GM18858 (cell line): ENCODE data around the gene ELFN1.

Experiments
- ATAC-seq: cut with Tn5 transposase; IDR thresholded peaks from one replicate; pipeline ENCODE4 v1.9.1; 2021; ENCODE audit not compliant: unreplicated experiment

The ELFN1 gene

DNA sequence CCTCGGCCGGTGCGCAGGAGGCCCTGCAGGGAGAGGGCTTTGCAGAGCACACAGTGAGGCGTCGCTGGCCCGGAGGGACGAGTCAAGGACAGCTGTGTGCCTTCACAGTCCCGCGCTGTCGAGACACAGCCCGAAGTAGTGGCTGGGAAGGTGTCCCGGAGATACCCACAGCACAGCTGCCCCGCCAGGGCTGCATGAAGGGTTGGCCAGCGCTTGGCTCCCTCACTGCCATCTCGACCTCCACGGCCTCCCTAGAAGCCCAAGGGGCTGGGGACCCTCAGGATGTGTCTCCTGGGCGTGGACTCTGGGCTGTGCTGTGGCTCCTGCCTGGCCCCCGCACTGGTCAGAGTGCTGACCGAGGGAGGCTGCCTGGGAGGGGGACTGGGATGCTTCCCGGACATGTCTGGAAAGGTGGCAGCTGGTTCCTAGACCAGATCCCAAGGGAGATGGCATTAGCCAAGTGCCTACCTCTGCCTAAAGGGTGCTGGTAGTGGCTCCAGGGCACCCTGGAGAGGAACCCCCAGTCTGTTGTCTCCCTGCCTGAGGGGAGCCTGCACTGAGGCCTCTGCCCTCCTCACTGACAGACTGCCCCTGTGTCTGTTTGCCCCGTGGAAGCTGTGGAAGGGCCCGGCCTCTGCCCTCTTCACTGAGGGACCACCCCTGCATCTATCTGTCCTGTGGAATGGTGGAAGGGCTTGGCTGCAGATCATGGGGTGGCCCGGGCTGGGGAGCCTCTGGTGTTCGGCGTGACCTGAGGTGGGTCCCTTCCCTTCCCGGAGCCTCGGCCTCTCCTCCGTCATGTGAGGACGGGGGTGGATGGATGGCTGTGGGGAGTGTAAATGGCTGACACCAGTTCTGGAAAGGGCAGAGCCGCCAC lies 5.8 kb downstream of the ELFN1 start:
- ATAC-seq: no peak

DNA sequence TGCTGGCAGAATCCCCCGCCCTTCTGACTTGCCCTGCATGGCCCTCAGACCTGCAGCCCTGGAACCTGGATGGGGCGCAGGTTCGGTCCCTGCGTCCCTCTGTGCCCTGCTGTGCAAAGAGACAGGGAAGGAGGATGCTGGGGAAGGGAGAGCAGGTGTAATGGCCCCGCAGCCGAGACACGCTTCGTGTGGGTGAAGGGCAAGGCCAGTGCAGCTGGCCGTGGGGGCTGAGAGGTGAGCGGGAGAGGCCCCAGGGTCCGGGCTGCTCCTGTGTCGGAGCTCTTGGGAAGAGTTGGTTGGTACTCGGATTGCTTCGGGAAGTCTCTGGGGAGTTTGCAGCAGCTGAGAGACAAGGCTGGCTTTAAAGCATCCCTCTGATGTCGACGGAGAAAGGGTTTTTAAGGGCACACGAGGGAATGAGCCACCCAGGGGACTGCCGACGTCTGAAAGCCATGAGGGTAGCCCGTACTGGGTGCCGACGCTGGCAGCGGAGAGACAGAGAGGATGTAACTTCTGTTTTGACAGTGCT lies 6.5 kb downstream of the ELFN1 start:
- no peak for ATAC-seq

DNA sequence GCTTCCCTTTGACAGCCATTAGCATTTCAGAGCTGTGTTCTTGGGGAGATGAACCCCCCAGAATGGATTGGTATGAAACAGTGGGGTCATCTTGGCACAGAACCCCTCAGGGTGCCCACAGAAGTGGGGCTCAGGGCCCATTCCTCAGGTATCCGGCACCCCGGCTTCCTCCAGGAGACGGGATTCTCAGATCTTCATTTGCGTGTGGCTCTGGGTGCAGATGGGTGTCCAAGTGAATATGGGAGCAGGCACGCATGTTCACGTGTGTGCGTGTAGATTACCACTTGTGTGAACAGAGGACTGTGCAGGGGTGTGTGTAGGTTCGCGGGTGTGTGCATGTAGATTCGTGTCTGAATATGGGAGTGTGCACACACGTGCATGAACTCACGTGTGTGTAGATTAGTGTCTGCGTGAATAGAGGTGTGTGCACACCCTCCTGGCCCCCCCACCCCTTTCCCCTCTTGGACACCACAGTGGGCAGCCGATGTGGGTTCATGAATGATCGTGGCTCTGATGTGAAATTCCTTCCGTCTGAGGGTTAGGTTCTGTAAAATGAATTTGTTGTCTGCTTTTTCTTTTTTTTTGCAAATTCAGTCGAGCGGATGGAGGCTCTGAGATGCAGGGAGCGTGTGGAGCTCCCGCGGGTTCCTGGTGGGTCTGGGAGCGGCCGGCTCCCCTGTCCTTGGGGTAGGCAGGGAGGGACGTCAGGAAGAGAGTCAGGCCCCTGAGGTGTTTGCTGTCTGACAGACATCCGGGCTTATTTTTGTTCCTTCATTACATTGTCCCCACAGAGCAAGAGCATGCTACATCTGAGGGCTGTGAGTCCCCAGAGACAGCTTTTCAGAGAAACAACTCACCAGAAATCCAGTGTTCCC lies 7.4 kb downstream of the ELFN1 start:
- no peak for ATAC-seq

DNA sequence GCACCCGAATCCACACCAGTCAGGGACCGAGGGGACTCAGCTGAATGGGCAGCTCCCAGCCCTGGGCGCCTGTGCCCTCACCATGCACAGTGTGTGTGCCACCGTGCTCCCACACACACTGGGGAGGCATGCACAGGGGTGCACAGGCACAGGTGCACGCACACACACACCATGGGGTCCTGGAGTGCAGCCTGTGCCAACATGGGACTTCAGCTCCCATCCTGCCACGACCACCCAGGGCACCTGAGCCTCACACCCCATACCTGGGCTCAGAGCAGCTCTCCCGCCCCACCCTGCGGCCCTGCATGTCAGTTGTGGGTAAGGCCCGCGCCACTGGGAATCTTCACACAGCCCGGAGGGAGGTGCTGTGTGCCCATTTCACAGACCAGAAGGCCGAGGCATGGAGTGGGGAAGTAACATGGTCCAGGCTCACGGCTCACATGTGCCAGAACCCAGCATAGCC lies 8.0 kb downstream of the ELFN1 start:
- ATAC-seq: no peak

DNA sequence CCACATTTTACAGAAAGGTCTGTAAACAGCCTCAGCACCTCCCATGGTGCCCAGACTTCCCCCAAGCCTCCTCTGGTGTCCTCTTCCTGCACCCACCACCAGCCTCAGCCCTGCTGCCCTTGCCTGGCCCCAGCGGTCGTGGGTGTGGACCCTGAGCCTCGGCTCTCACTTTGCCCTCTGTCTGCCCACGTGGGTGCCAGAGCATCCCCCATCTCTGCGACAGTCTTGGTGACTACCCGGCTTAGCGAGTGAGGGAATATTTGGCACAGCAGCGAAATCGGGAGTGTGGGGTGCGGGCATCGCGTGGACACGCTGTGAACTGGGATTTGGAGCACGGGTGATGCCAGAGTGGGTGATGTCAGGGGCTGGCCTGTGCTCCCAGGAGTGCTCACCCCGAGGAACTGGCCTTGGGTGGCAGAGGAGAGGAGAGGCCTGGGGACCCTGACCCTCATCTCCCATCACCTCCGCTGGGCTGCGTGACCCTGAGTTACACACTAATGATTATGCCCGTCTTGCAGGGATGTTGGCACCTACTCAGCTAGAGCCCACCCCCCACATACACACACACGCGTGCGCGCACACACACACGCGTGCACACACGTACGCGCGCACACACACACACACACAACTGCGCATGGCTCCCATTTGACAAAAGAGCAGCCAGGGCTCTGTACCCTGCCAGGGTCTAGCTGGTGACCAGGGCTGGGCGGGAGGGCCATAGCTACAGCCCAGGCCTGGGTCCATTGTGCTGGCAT lies 8.7 kb downstream of the ELFN1 start:
- no peak for ATAC-seq

DNA sequence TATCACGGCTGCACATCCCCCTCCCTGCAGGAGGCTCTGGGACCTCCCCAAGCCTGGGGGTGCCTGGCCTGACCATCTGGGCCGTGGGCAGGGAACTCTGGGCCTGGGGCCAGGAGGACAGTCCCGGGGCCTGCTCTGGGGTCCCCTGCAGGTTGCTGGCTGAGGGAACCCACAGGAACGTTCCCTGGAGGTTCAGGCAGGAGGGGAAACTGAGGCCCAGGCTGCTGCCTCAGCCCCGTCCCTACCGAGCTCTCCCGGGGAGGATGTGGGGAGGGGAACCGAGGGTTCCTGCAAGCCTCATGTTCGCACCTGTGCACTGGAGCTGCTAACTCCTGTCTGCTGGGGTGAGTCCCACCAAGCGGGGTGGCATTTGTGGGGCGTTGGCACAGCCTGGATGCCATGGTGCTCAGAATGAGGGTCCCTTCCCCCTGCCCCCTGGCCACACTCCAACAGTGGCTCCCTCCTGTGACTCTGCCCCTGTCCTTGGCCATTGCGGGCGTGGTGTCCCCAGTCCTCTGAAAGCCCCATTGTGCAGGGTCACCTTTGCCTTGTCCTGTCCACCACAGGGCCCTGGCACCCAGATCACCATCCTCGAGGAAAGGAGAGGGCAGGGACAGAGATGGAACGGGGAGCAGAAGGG lies 9.4 kb downstream of the ELFN1 start:
- ATAC-seq: no peak

DNA sequence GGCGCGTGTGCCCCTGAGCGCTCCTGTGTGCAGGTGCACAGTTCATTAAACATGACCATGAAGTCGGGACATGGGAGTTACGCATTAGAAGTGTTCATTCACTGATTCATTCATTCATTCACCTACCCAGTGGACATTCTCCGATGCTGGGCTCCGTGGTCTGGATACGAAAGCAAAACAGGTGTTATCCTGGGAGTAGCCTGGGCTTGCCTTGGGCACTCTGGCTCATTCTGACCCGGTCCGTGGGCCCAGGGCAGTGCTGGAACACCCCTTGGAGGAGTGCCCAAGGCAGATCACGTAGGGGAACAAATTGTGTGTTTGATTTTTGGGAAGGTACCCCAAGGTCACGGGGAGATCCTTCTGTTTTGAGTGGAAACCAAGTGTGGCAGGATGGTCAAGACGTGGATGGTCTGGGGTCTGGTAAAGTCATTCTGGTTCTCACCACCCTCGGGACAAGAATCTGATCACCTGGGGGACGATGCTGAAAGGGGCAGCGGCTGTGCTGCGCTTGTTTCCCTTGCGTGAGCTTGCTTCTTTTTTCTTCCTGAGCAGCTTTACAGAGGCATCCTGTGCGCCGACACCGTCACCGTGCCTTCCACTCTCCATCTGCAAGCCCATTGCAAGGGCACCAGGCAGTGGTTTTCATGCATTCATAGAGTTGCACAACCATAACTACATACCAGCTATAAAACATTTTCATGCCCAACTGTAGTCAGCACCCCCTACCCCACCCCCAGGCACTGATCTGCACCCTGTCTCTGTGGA lies 10.1 kb downstream of the ELFN1 start:
- ATAC-seq: no peak

DNA sequence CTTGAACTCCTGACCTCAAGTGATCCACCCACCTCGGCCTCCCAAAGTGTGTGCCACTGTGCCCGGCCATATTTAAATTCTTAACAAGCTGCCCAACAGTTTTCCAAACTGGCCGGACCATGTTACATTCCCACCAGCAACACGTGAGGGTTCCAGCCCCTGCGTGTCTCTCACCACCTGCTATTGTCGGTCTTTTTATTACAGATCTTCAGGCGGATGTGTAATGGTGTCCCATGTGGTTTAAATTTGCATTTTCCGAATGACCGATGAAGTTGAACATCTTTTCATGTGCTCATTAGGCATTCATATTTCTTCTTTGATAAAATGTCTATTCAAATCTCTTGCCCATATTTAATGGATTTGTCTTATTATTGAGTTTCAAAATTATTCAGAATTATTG lies 11.5 kb downstream of the ELFN1 start:
- no peak for ATAC-seq

DNA sequence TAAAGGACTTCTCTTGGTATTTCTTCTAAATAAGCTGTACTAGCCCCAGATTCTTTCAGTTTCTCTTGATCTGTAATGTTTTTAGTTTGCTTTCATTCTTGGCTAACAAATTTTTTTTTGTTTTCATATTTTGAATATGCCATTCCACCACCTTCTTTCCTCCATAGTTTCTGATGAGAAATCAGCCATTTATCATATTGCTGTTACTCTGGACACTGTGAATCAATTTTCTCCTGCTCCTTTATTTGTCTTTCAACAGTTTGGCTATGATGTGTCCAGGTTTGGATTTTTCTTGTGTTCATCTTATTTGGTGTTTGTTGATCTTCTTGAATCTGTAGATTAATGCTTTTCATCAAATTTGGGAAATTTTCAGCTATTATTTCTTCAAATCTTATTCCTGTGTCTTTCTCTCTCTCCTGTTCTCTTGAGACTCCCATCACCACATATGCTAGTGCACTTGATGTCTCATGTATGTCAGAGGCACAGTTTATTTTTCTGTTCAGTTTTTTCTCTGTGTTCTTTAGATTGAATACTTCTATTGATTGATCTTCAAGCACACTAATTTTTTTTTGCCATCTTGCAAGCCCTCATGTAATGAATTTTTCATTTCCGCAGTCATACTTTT lies 15.0 kb downstream of the ELFN1 start:
- no peak for ATAC-seq

DNA sequence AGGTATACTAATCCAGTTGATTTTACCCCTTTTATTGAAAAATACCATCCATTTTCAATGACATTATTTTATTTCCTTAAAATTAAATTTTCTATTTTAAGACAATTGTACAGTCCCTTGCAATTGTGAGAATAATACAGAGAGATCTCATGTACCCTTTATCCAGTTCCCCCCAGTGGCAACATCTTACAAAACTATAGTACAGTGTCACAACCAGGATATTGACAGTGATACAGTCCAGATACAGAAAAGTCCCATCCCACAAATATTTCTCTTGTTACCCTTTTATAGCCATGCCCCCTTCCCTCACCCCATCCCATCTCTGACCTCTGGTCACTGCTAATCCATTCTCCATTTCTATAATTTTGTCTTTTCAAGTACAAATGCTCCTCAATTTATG lies 18.5 kb downstream of the ELFN1 start:
- ATAC-seq: no peak

DNA sequence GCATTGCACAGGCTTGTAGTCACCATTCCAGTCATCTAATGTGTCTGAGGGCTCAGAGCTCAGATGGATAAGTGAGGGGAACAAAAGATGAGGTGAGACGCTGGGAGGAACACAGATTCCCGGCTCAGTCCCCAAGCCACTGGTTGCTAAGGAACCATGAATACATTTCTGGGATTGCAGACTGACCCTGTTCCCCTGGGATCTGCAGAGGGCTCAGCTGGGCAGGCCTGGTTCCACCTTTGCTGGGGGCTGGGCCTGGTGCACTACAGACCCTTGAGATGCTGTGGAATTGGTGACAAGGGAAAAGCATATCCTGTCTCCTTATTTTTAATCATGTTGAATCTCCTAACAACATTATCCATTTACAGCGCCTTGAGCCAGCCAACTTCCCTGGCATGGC lies 19.2 kb downstream of the ELFN1 start:
- ATAC-seq: no peak

DNA sequence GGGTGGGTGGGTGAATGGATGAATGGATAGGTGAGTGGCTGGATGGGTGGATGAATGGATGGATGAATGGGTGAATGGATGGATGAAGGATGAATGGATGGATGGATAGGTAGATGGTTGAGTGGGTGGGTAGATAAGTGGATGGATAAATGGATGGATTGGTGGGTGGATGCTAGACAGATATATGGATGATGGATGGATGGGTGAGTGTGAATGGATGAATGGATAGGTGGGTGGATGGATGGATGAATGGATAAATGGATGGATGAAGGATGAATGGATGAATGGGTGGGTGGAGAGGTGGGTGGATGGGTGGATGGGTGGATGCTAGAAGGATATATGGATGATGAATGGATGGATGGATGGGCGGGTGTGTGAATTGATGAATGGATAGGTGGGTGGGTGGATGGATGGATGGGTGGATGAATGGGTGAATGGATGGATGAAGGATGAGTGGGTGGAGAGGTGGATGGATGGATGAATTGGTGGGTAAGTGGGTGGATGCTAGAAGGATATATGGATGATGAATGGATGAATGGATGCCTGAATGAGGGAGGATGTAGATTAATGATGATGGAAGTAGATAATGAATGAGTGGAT lies 20.4 kb downstream of the ELFN1 start:
- ATAC-seq: no peak

DNA sequence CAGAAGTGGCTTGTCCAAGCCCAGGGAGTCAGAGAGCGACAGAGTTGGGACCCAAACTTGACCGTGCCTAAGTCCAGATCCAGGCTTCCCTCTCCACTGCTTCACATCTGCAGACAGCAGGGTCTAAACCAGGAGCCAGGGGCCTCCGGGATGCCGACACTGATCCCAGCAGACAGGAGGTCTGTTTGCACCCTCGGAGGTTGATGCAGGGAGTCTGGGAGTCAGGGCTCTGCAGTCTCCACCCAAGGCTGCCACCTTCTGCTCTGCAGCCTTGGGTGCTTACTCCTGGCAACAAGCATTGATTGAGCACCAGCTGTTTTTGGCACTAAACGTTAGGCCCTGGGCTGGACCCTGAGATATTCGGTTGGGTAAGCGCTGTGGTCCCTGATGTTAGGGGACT lies 21.0 kb downstream of the ELFN1 start:
- ATAC-seq: no peak

DNA sequence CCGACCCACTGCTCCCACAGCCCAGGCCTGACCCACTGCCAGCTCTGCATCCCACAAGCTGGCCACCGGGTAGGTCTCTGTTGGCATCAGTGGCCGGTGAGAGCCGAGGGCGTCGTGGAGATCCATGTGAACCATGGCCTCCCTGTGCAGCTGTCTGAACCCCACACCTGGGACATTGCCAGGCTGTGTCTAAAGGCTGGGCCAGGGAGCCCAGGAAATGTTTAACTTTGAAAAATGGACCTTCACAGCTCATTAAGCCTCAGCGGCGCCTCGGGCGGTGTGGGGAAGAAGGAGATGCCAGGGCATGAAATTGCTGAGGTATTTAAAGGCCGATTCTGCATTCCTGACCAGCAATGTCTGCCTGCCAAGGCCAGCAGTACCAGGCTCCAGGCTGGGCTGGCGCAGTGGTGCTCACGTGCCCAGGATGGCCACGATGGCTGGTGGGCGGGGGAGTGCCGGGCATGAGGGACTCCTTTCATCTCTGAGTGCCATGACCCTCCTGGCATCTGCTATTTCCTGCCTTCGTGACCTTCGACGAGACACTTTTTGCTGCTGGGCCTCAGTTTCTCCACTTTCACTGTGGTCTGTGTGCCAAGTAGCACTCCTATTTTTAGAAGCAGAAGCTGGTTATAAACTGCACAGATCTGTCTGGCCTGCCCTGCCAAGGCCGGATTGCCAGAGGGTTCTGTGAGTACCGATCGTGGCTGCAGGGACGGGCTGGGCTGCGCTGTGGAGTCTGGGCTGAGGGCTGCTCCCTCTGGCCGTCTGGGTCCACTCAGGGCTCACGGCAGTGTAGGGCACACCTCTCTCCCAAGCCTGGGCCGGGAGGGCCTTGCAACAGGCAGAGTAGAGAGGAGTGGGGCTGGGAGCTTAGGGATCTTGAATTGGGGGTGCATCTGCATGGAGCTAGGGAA lies 21.8 kb downstream of the ELFN1 start:
- ATAC-seq: no peak

DNA sequence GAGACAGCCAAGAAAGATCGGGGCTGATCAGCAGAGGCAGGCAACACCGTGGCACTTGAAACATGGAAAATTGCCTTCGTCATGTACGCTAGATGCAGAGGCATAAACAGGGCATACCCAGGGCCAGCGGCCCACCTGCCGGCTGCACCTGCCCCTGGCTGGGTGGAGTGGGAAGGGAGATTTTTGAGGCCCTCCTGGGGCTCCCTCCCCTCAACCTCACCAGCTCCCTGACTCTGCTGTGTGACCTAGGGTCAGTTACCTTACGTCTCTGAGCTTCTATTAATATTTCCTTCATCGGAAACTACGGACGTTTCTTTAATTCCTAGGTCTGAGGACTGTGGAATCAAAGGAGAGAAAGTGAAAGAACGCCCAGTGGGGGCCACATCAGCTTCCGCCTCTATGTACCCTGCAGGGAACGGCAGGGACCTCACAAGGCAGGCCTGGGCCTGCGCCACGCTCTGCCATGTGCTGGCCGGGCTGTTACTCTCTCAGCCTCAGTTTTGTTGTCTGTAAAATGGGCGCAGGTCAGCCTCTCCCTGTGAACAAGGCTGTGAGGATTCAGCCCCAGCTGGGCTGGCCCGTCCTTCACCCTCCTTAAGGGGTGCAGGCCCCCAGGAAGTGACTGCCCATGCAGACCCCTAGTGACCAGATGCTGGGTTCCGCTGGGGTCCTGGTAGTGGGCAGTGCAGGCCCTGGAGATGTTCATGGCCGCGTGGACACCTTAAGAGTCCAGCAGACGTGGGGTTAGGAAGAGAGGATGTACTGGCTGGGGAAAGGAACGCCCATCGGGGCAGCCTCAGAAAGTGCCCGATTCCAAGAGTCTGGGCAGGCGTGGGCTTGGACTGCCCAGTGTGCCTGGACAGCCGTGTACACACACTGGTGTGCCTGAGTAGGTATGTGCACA lies 22.7 kb downstream of the ELFN1 start:
- ATAC-seq: no peak

DNA sequence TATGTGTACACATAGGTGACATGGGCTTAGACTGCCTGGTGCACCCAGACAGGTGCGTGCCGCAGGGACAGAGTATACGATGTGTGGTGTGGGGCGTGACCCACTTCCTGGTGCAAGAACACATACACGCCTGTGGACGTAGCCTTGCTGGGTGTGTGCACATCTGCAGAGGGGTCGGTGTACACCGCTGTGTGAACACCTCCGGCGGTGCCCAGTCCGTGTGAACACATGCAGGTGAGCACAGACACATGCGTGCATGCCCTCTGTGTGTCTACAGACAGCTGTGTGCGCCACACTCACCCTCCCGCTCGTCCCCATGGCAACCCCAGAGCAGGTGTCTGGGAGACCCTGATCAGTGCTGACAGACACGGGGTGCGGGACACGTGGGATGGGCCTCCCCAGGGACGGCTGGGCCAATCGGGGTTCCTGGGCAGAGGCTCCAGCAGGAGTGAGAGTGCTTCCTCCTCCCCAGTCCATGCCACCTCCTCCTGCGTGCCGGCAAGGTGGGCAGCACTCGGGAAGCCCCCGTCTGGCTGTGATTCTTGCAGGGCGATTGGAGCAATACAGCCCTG lies 23.4 kb downstream of the ELFN1 start:
- no peak for ATAC-seq
